Measurements from ENCODE around the gene ITGB6.

Gene ITGB6

GRCh38 chr2:160096409-160096808 lies 103.7 kb downstream of the ITGB6 start:
- no peaks in the 10 kb centered on the region for H3K27me3 ChIP-seq (ENCODE audit: insufficient read depth, low read length, poor library complexity)
- H4K20me1 ChIP-seq (ENCODE audit: insufficient read depth, low read length): no peaks in the 10 kb centered on the region
- H3K4me3 ChIP-seq (ENCODE audit: low read depth in 1 of 2, low read length in 2 of 2): no peak overlapping the region
- H3K4me1 ChIP-seq (ENCODE audit: insufficient read depth, low read length): no peaks in the 10 kb centered on the region
- H2AFZ ChIP-seq (ENCODE audit: low read depth, low read length): no peak overlapping the region
- ATAC-seq (ENCODE audit: insufficient read depth, low read depth) (no peak), DNase-seq (no peak)
- H3K4me2 ChIP-seq (ENCODE audit: insufficient read depth, low read length): no peak overlapping the region
- no peaks in the 10 kb centered on the region for H3K36me3 ChIP-seq (ENCODE audit: insufficient read depth, low read length)
- H3K79me2 ChIP-seq (ENCODE audit: insufficient read depth, low read length): no peaks in the 10 kb centered on the region
- H3K9me3 ChIP-seq (ENCODE audit: insufficient read depth, low read length, severe bottlenecking): peaks cover 14% of the 10 kb centered on the region
- TF ChIP-seq CTCF (IDR thresholded peaks at IDR 0.05; ENCODE audit: borderline replicate concordance, extremely low read depth, low read length, poor library complexity, severe bottlenecking): no peak
- TF ChIP-seq EZH2 (IDR thresholded peaks at IDR 0.05; ENCODE audit: borderline replicate concordance, low read depth, low read length, severe bottlenecking): no peak
- no peak overlapping the region for H3K9ac ChIP-seq (ENCODE audit: low read depth, low read length)
- no peak overlapping the region for H3K27ac ChIP-seq (ENCODE audit: low read length)

GRCh38 chr2:160092445-160092844 lies 107.6 kb downstream of the ITGB6 start:
- Histone ChIP-seq H3K36me3 (ENCODE audit: insufficient read depth, low read length) (no peaks in the 10 kb centered on the region), H3K9ac (ENCODE audit: low read depth, low read length) (no peak overlapping the region), H4K20me1 (ENCODE audit: insufficient read depth, low read length) (no peaks in the 10 kb centered on the region), H3K27me3 (ENCODE audit: insufficient read depth, low read length, poor library complexity) (no peaks in the 10 kb centered on the region), H3K27ac (ENCODE audit: low read length) (no peak overlapping the region), H3K79me2 (ENCODE audit: insufficient read depth, low read length) (no peaks in the 10 kb centered on the region), H3K4me3 (ENCODE audit: low read depth in 1 of 2, low read length in 2 of 2) (no peak overlapping the region), H3K4me1 (ENCODE audit: insufficient read depth, low read length) (no peaks in the 10 kb centered on the region), H3K9me3 (ENCODE audit: insufficient read depth, low read length, severe bottlenecking) (peaks cover 42% of the 10 kb centered on the region), H2AFZ (ENCODE audit: low read depth, low read length) (no peak overlapping the region), H3K4me2 (ENCODE audit: insufficient read depth, low read length) (no peak overlapping the region)
- no peak for ATAC-seq (ENCODE audit: insufficient read depth, low read depth)
- TF ChIP-seq CTCF (IDR thresholded peaks at IDR 0.05; ENCODE audit: borderline replicate concordance, extremely low read depth, low read length, poor library complexity, severe bottlenecking) (no peak), EZH2 (IDR thresholded peaks at IDR 0.05; ENCODE audit: borderline replicate concordance, low read depth, low read length, severe bottlenecking) (no peak)
- DNase-seq: no peak

- no peak for DNase-seq
- H2AFZ ChIP-seq (ENCODE audit: low read depth, low read length): no peak overlapping the region
Measured at GRCh38 chr2:160091381-160091780, 108.7 kb downstream of the ITGB6 start.

More at GRCh38 chr2:160091381-160091780, 108.7 kb downstream of the ITGB6 start:
- ATAC-seq (ENCODE audit: insufficient read depth, low read depth): no peak
- Histone ChIP-seq H3K27ac (ENCODE audit: low read length) (no peak overlapping the region), H3K4me2 (ENCODE audit: insufficient read depth, low read length) (no peak overlapping the region), H4K20me1 (ENCODE audit: insufficient read depth, low read length) (no peaks in the 10 kb centered on the region), H3K4me1 (ENCODE audit: insufficient read depth, low read length) (no peaks in the 10 kb centered on the region), H3K4me3 (ENCODE audit: low read depth in 1 of 2, low read length in 2 of 2) (no peak overlapping the region), H3K79me2 (ENCODE audit: insufficient read depth, low read length) (no peaks in the 10 kb centered on the region), H3K27me3 (ENCODE audit: insufficient read depth, low read length, poor library complexity) (no peaks in the 10 kb centered on the region), H3K9ac (ENCODE audit: low read depth, low read length) (no peak overlapping the region), H3K36me3 (ENCODE audit: insufficient read depth, low read length) (no peaks in the 10 kb centered on the region), H3K9me3 (ENCODE audit: insufficient read depth, low read length, severe bottlenecking) (peaks cover 49% of the 10 kb centered on the region)
- TF ChIP-seq EZH2 (IDR thresholded peaks at IDR 0.05; ENCODE audit: borderline replicate concordance, low read depth, low read length, severe bottlenecking): no peak
- TF ChIP-seq CTCF (IDR thresholded peaks at IDR 0.05; ENCODE audit: borderline replicate concordance, extremely low read depth, low read length, poor library complexity, severe bottlenecking): no peak
